ENCODE data around the gene FAM83D. TPM values are rescaled to one million over a fixed set of nuclear protein-coding genes. Genes with fewer than 3 reads are reported as not detected.
A peak's percentile ranks its signal among the peaks of the same experiment; 100 is the strongest.

FAM83D gene
- total RNA-seq, 4 donors from 2014 or later = 6.3 to 13.5 (median 7.8) TPM

GRCh38 chr20:38969708-38970107 is 43.5 kb downstream of the FAM83D start:
- H3K36me3 ChIP-seq = peaks cover 0 to 23% (median 0%) of the 10 kb centered on the region in 3 donors
- no peak overlapping the region for H3K4me3 ChIP-seq
- H3K27me3 ChIP-seq = no peaks in the 10 kb centered on the region
- DNase-seq = peak in 2 of 3 donors; percentile 59 to 60
- peak overlapping the region in 3 of 4 donors; percentile 29 to 82 (median 77) for H3K27ac ChIP-seq
- H3K9me3 ChIP-seq = no peaks in the 10 kb centered on the region
- TF ChIP-seq CTCF (IDR thresholded peaks at IDR 0.05) (no peak), POLR2A (IDR thresholded peaks at IDR 0.05) (no peak)
- H3K4me1 ChIP-seq = peaks cover 0 to 16% (median 0%) of the 10 kb centered on the region in 4 donors

DNA sequence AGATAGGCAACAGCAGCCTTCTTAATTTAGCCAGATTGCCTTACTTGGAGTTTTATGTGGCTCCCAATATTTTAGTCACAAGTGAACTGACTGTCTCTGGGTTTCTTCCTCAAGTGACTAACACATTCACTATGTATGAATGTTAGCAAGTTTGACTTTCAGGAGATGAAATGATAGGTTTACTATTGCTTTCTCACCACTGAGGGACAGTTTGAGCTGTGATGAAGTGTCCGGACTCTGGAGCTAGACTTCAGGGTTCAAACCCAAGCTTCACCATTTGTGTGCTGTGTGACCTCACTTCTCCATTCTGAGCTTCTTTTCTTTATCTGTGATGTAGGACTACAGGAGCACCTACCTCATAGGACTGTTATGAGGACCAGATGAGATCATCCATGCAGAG is 44.1 kb downstream of the FAM83D start:
- H3K36me3 ChIP-seq = peaks cover 0 to 23% (median 0%) of the 10 kb centered on the region in 3 donors
- no peaks in the 10 kb centered on the region for H3K9me3 ChIP-seq
- no peak for DNase-seq
- no peaks in the 10 kb centered on the region for H3K27me3 ChIP-seq
- peak overlapping the region in 3 of 4 donors; percentile 29 to 82 (median 77) for H3K27ac ChIP-seq
- no peak overlapping the region for H3K4me3 ChIP-seq
- TF ChIP-seq POLR2A (IDR thresholded peaks at IDR 0.05) (no peak), CTCF (IDR thresholded peaks at IDR 0.05) (no peak)
- peaks cover 0 to 16% (median 0%) of the 10 kb centered on the region in 4 donors for H3K4me1 ChIP-seq

- peaks cover 0 to 14% (median 0%) of the 10 kb centered on the region in 4 donors for H3K4me1 ChIP-seq
- H3K27me3 ChIP-seq = no peaks in the 10 kb centered on the region
- TF ChIP-seq CTCF (IDR thresholded peaks at IDR 0.05) = no peak
- no peak for TF ChIP-seq POLR2A (IDR thresholded peaks at IDR 0.05)
- H3K9me3 ChIP-seq = no peaks in the 10 kb centered on the region
- no peak for DNase-seq
- H3K36me3 ChIP-seq = peaks cover 0 to 23% (median 0%) of the 10 kb centered on the region in 3 donors
- H3K4me3 ChIP-seq = no peak overlapping the region
- H3K27ac ChIP-seq = peak overlapping the region in 1 of 4 donors; percentile 54
Measured at GRCh38 chr20:38973107-38973506, 46.9 kb downstream of the FAM83D start.

DNA sequence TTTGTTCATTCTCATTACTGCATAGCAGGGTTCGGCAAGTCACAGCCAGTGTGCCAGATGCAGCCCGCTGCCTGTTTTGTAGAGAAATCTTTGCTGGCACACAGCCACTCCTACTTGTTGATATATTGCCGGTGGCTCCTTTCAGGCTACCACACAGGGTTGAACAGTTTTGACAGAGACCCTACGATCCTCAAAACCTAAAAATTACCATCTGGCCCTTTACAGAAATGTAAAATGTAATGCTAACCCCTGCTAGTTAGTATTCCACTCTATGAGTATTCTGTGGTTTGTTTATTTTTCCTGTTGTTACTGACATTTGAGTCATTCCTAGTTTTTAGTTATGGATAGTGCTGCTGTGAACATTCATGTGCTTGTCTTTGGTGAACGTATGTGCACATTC is 47.4 kb downstream of the FAM83D start:
- DNase-seq = no peak
- no peaks in the 10 kb centered on the region for H3K27me3 ChIP-seq
- peaks cover 0 to 23% (median 0%) of the 10 kb centered on the region in 3 donors for H3K36me3 ChIP-seq
- TF ChIP-seq CTCF (IDR thresholded peaks at IDR 0.05) (no peak), POLR2A (IDR thresholded peaks at IDR 0.05) (no peak)
- H3K9me3 ChIP-seq = no peaks in the 10 kb centered on the region
- H3K27ac ChIP-seq = peak overlapping the region in 1 of 4 donors; percentile 54
- H3K4me3 ChIP-seq = no peak overlapping the region
- H3K4me1 ChIP-seq = peaks cover 0 to 9% (median 0%) of the 10 kb centered on the region in 4 donors

DNA sequence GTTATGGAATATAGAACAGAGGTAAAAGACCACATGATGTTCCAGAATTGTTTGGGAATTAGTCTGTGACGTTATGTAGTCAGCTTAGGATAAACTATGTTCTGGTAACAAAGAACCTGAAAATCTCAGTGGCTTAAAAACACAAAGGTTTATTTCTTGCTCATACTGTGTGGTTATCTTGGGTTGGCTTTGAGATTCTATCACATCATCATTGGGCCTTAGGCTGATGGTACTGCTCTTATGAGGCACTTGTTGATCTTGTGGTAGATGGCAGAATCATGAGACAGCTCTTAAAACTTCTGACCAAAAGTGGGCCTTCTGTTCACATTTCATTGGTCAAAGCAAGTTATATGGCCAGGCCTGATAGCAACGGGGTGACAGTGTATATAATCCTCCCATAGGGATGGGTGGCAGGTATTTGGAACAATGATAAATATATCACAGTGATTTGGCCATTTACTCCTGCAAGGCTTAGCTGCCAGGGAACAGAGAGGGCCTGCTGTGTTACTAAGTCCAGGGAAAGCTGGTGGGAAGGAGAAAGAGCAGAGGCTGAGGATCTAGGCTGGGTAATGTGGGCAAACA is 49.4 kb downstream of the FAM83D start:
- H3K9me3 ChIP-seq = no peaks in the 10 kb centered on the region
- H3K4me3 ChIP-seq = no peak overlapping the region
- peak overlapping the region in 2 of 4 donors; percentile 37 to 54 for H3K27ac ChIP-seq
- peaks cover 0 to 23% (median 0%) of the 10 kb centered on the region in 3 donors for H3K36me3 ChIP-seq
- H3K4me1 ChIP-seq = no peaks in the 10 kb centered on the region
- no peaks in the 10 kb centered on the region for H3K27me3 ChIP-seq
- no peak for TF ChIP-seq POLR2A (IDR thresholded peaks at IDR 0.05)
- TF ChIP-seq CTCF (IDR thresholded peaks at IDR 0.05) = no peak
- DNase-seq = no peak
